Endodermal cell (in vitro differentiated cells): ENCODE data around the gene CLEC4F. TPM values are rescaled to one million over a fixed set of nuclear protein-coding genes. Genes with fewer than 3 reads are reported as not detected.

ENCODE experiments used
- DNase-seq: peaks from one replicate; pipeline ENCODE4 v3.0.0-alpha.2; 2017
- H3K27ac ChIP-seq: 2 replicates; pipeline ENCODE4 v1.5.1; 2013; ENCODE audit warnings: mild to moderate bottlenecking, low read depth, low read length, moderate library complexity
- H3K27me3 ChIP-seq: 2 replicates; pipeline ENCODE4 v1.6.1; 2013; ENCODE audit warnings: mild to moderate bottlenecking, low read length, moderate library complexity; ENCODE audit not compliant: insufficient read depth, control insufficient read depth, poor library complexity, severe bottlenecking
- H3K36me3 ChIP-seq: 2 replicates; pipeline ENCODE4 v1.7.0; 2013; ENCODE audit warnings: mild to moderate bottlenecking, low read length, moderate library complexity; ENCODE audit not compliant: control insufficient read depth, insufficient read depth
- H3K4me1 ChIP-seq: one replicate; pipeline ENCODE4 v1.7.0; 2013; ENCODE audit warnings: low read length; ENCODE audit not compliant: control insufficient read depth, insufficient read depth
- H3K4me3 ChIP-seq: 2 replicates; pipeline ENCODE4 v1.5.1; 2013; ENCODE audit warnings: mild to moderate bottlenecking, low read length, moderate library complexity
- H3K9ac ChIP-seq: 2 replicates; pipeline ENCODE4 v1.6.1; 2013; ENCODE audit warnings: mild to moderate bottlenecking, low read length, moderate library complexity; ENCODE audit not compliant: poor library complexity, severe bottlenecking; ENCODE audit errors: extremely low read depth
- H3K9me3 ChIP-seq: 2 replicates; pipeline ENCODE4 v1.6.1; 2013; ENCODE audit warnings: mild to moderate bottlenecking, low read length, moderate library complexity; ENCODE audit not compliant: control insufficient read depth
- H3K27ac Mint-ChIP-seq: 2 replicates; pipeline ENCODE4 v1.8.0; 2020; ENCODE audit warnings: mixed read lengths
- H3K27me3 Mint-ChIP-seq: 2 replicates; pipeline ENCODE4 v1.8.0; 2021; ENCODE audit warnings: mild to moderate bottlenecking, mixed read lengths; ENCODE audit not compliant: insufficient read depth
- H3K36me3 Mint-ChIP-seq: 2 replicates; pipeline ENCODE4 v1.8.0; 2020; ENCODE audit warnings: low read depth, mixed read lengths
- H3K4me1 Mint-ChIP-seq: 2 replicates; pipeline ENCODE4 v1.8.0; 2020; ENCODE audit warnings: mixed read lengths
- H3K4me3 Mint-ChIP-seq: 2 replicates; pipeline ENCODE4 v1.8.0; 2020; ENCODE audit warnings: mild to moderate bottlenecking, moderate library complexity, mixed read lengths
- H3K9me3 Mint-ChIP-seq: 2 replicates; pipeline ENCODE4 v1.8.0; 2020; ENCODE audit warnings: mild to moderate bottlenecking, mixed read lengths
- WGBS, 2 experiments: methylation state at CpG; one replicate each; pipeline versions ENCODE4 v1.1.5 to v1.1.7; 2013; ENCODE audit warnings: missing lambda C conversion rate in 2 of 2, mixed read lengths in 1 of 2; ENCODE audit not compliant: insufficient coverage in 1 of 2, insufficient read length in 1 of 2; 5-methylcytosine and 5-hydroxymethylcytosine counted together
- total RNA-seq, 2 donors: library from RNA; stranded (reverse); fragmentation: NEBNext Ultra II Directional in 1 of 2; extraction: Animal tissue kit (Norgen Biotek cat#: 25700) in 1 of 2; gene quantifications; 2 replicates in 1 of 2; 3 replicates in 1 of 2; pipeline ENCODE4 v1.2.1, GENCODE V29; 2021
- TF ChIP-seq, protein P1 (sequence below): fragments of 200-600 bp; sonication (generic); conservative IDR thresholded peaks from 2 replicates; pipeline ENCODE4 v1.5.0; 2021; ENCODE audit warnings: antibody characterized with exemption, mild to moderate bottlenecking

The CLEC4F gene
- total RNA-seq, 2 donors from 2014 or later, result not detected

DNA sequence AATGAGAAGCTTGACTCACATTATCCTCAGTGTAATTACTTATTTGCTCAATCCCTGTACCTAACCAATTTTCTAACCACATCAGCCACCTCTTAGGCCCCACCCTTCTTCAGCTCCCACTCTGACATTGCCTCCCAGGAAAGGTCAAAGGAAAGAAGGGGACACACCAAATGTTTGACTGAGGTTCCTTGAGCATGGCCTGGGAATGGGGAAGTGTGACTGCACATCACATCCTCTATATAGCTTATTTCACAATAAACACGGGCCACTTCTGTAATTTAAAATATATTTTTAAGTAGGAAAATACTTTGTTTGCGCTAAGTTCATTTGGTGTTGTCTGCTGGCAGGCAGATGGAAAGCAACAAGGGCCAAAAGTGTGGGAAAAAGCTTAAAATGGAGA, 26.9 kb downstream of the CLEC4F start:
- H3K36me3 ChIP-seq, result no peaks in the 10 kb centered on the region
- TF ChIP-seq, protein P1, sequence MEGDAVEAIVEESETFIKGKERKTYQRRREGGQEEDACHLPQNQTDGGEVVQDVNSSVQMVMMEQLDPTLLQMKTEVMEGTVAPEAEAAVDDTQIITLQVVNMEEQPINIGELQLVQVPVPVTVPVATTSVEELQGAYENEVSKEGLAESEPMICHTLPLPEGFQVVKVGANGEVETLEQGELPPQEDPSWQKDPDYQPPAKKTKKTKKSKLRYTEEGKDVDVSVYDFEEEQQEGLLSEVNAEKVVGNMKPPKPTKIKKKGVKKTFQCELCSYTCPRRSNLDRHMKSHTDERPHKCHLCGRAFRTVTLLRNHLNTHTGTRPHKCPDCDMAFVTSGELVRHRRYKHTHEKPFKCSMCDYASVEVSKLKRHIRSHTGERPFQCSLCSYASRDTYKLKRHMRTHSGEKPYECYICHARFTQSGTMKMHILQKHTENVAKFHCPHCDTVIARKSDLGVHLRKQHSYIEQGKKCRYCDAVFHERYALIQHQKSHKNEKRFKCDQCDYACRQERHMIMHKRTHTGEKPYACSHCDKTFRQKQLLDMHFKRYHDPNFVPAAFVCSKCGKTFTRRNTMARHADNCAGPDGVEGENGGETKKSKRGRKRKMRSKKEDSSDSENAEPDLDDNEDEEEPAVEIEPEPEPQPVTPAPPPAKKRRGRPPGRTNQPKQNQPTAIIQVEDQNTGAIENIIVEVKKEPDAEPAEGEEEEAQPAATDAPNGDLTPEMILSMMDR, result no peak
- no peaks in the 10 kb centered on the region for H3K9me3 ChIP-seq
- Mint-ChIP-seq H3K9me3 (peaks cover 4% of the 10 kb centered on the region), H3K27ac (no peak overlapping the region), H3K4me1 (peaks cover 27% of the 10 kb centered on the region), H3K27me3 (peaks cover 73% of the 10 kb centered on the region), H3K36me3 (no peaks in the 10 kb centered on the region), H3K4me3 (no peak overlapping the region)
- no peak for DNase-seq
- no peak overlapping the region for H3K4me3 ChIP-seq
- no peak overlapping the region for H3K27ac ChIP-seq
- WGBS, 2 experiments, result 100% methylated on average over 1 of the region's 2 CpGs; no CpG with 5 or more reads in 1 of the 2 experiments
- H3K4me1 ChIP-seq, result no peaks in the 10 kb centered on the region
- no peak overlapping the region for H3K9ac ChIP-seq
- peaks cover 60% of the 10 kb centered on the region for H3K27me3 ChIP-seq

DNA sequence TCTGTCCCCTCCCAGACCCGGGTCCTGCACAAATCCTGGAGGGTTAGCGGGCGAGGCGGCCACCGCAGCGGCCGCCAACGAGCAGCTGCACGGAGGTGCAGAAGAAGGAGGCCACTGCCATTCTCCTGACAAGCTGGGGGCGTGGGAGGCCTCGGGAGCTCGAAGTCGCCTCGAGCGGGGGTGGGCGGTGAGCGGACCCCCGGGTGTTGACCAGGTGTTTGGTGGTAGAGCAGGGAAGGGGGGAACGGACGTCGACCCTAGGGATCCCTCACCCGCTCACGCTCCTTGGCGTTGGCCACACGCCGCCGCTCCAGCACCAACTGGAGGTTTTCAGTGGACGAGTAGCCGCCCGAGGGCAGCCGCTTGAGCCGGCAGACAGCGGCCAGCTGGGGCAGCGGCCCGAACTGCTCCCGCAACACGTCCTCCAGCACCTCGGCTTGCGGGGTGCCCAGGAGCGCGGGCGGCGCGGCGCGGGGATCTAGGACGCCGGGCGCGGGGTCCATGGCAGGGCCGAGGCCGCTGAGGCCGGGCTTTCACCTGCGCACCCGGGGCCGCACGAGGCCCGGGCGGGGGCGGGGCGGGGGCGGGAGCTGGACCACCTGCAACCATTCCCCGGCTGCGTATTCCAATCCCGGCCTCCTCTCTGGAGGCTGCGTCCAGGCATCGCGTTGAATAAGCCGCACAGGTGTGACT, 30.1 kb downstream of the CLEC4F start, which contains the start of gene FIGLA:
TSS of gene FIGLA (minus strand) at position 508 of the 693 bp plus-strand sequence. CDS start at position 503, 5 bp downstream.
- Mint-ChIP-seq H3K36me3 (no peaks in the 10 kb centered on the region), H3K27ac (no peak within 1 kb of the TSS), H3K27me3 (peaks cover 93% of the 10 kb centered on the region), H3K9me3 (no peaks in the 10 kb centered on the region), H3K4me3 (peak within 1 kb of the TSS; percentile 42), H3K4me1 (peaks cover 3% of the 10 kb centered on the region)
- Histone ChIP-seq H3K4me3 (peak within 1 kb of the TSS; percentile 70), H3K27ac (no peak within 1 kb of the TSS), H3K9ac (no peak within 1 kb of the TSS), H3K4me1 (no peaks in the 10 kb centered on the region), H3K9me3 (no peaks in the 10 kb centered on the region), H3K27me3 (peaks cover 90% of the 10 kb centered on the region), H3K36me3 (no peaks in the 10 kb centered on the region)
- TF ChIP-seq, protein P1, result no peak
- peak; percentile 85 for DNase-seq
- 3 to 4% methylated on average over 37 to 69 of the region's 69 CpGs for WGBS, 2 experiments

DNA sequence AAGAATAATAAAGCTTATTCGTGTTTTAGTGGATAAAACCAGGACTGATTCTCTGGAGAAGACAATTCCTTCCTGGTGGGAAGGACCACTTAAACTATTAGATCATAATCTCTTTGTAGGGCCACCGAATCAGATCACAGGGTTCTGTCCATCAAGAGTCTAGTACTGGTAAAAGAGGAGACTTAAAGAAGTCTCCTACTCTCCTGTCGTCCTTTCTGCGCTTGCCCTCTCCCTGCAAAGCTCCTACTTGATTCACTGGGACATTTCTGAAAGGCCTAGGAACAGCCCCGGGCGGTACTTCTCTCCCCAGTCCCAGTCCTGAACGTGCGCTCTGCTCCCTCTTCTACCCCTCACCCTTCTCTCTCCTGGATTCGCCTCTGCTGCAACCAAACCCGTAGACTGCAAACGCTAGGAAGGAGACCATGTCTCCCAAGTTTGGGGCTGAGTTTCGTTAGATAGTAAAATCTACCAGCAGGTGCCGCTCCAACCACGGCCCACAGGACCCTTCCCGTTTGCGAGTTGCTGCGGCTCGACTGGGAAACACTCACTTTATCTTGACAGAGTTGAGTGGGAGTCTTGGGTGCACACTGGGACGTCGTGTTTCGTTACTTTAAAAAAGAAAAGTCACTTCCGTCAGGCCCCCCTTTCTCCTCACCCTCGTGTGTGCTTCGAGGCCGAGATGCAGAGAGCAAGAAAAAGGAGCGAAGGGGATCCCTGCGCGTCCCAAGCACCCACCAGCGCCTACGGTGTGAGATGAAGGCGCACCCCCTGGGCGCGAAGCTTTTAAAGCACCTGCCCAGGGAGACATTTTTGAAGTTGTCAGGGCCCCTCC, 30.9 kb downstream of the CLEC4F start:
- H3K27me3 Mint-ChIP-seq, result peaks cover 90% of the 10 kb centered on the region
- H3K4me1 ChIP-seq, result no peaks in the 10 kb centered on the region
- H3K27ac Mint-ChIP-seq, result no peak overlapping the region
- no peaks in the 10 kb centered on the region for H3K9me3 Mint-ChIP-seq
- no peak overlapping the region for H3K27ac ChIP-seq
- peak overlapping the region; percentile 70 for H3K4me3 ChIP-seq
- H3K9me3 ChIP-seq, result no peaks in the 10 kb centered on the region
- H3K9ac ChIP-seq, result no peak overlapping the region
- H3K4me3 Mint-ChIP-seq, result peak overlapping the region; percentile 42
- WGBS, 2 experiments, result 4 to 8% methylated on average over 20 to 33 of the region's 33 CpGs
- no peaks in the 10 kb centered on the region for H3K36me3 ChIP-seq
- TF ChIP-seq, protein P1, result peak; percentile 86
- H3K36me3 Mint-ChIP-seq, result no peaks in the 10 kb centered on the region
- H3K4me1 Mint-ChIP-seq, result peaks cover 3% of the 10 kb centered on the region
- peak; percentile 95 for DNase-seq
- H3K27me3 ChIP-seq, result peaks cover 90% of the 10 kb centered on the region
